HEK293 (cell line): ENCODE data around the gene DEF6.

Experiments
- CTCF ChIA-PET: fragments of 350-600 bp; formaldehyde crosslinking; extraction: SDS; loops from one replicate; lab custom pipeline; 2021; ENCODE audit warnings: antibody characterized with exemption; lab: Yijun Ruan, JAX
- POLR2A ChIA-PET: fragments of 300-600 bp; formaldehyde crosslinking; extraction: SDS; loops from one replicate; lab custom pipeline; 2020; ENCODE audit warnings: antibody characterized with exemption, inconsistent platforms; lab: Yijun Ruan, JAX
- H3K27ac ChIP-seq: fragments of 200-500 bp; sonication (Bioruptor generic); 2 replicates; pipeline ENCODE4 v1.5.1; 2014; ENCODE audit warnings: low read depth, low read length, control low read depth, inconsistent platforms; ENCODE audit errors: extremely low read depth
- H3K36me3 ChIP-seq, 2 experiments: fragments of 200-500 bp in 1 of 2; sonication (Bioruptor generic) in 1 of 2; 1 replicate in 1 of 2; 2 replicates in 1 of 2; pipeline ENCODE4 v1.5.1; 2014 to 2017; ENCODE audit warnings: inconsistent platforms in 2 of 2, low read length in 2 of 2; ENCODE audit not compliant: control insufficient read depth in 2 of 2, insufficient read depth in 1 of 2
- H3K4me1 ChIP-seq: fragments of 200-500 bp; sonication (Bioruptor generic); 2 replicates; pipeline ENCODE4 v1.5.1; 2014; ENCODE audit warnings: mild to moderate bottlenecking, low read length, inconsistent platforms; ENCODE audit not compliant: control insufficient read depth, insufficient read depth
- H3K4me3 ChIP-seq: 2 replicates; pipeline ENCODE4 v1.5.1; 2011; ENCODE audit warnings: low read depth, mild to moderate bottlenecking, control low read depth, low read length, moderate library complexity
- H3K9me3 ChIP-seq: fragments of 200-500 bp; sonication (Bioruptor generic); 2 replicates; pipeline ENCODE4 v1.5.1; 2014; ENCODE audit warnings: low read depth, low read length, inconsistent platforms; ENCODE audit not compliant: control insufficient read depth, insufficient read depth
- KLF16 ChIP-seq: fragments of 450-650 bp; formaldehyde crosslinking; IDR thresholded peaks from 2 replicates; pipeline ENCODE4 v1.5.1; 2017; ENCODE audit warnings: missing biosample characterization, missing genetic modification characterization
- KLF7 ChIP-seq: fragments of 450-650 bp; formaldehyde crosslinking; IDR thresholded peaks from 2 replicates; pipeline ENCODE4 v1.5.1; 2016; ENCODE audit warnings: missing biosample characterization, missing genetic modification characterization, borderline replicate concordance
- MYNN ChIP-seq: fragments of 450-650 bp; formaldehyde crosslinking; IDR thresholded peaks from 2 replicates; pipeline ENCODE4 v1.5.1; 2016; ENCODE audit warnings: missing biosample characterization, missing genetic modification characterization, borderline replicate concordance
- PRDM10 ChIP-seq: fragments of 450-650 bp; formaldehyde crosslinking; IDR thresholded peaks from 2 replicates; pipeline ENCODE4 v1.5.1; 2016; ENCODE audit warnings: missing biosample characterization, missing genetic modification characterization
- SCRT1 ChIP-seq: fragments of 450-650 bp; formaldehyde crosslinking; IDR thresholded peaks from 2 replicates; pipeline ENCODE4 v1.5.1; 2016; ENCODE audit warnings: missing biosample characterization, missing genetic modification characterization, borderline replicate concordance
- SCRT2 ChIP-seq: fragments of 450-650 bp; formaldehyde crosslinking; IDR thresholded peaks from 2 replicates; pipeline ENCODE4 v1.5.1; 2016; ENCODE audit warnings: missing biosample characterization, missing genetic modification characterization
- TCF7L2 ChIP-seq: IDR thresholded peaks from 2 replicates; pipeline ENCODE4 v1.6.1; 2011; ENCODE audit warnings: low read depth, mild to moderate bottlenecking, inconsistent platforms, low read length, moderate library complexity, borderline replicate concordance
- ZIC2 ChIP-seq: fragments of 450-650 bp; formaldehyde crosslinking; IDR thresholded peaks from 2 replicates; pipeline ENCODE4 v1.5.1; 2016; ENCODE audit warnings: missing biosample characterization, missing genetic modification characterization
- ZNF146 ChIP-seq: fragments of 450-650 bp; formaldehyde crosslinking; IDR thresholded peaks from 2 replicates; pipeline ENCODE4 v1.5.1; 2016; ENCODE audit warnings: missing biosample characterization, missing genetic modification characterization
- ZNF366 ChIP-seq: fragments of 450-650 bp; formaldehyde crosslinking; conservative IDR thresholded peaks from 2 replicates; pipeline ENCODE4 v1.5.1; 2016; ENCODE audit warnings: missing biosample characterization, missing genetic modification characterization
- ZNF394 ChIP-seq: fragments of 450-650 bp; formaldehyde crosslinking; IDR thresholded peaks from 2 replicates; pipeline ENCODE4 v1.5.1; 2016; ENCODE audit warnings: missing biosample characterization, missing genetic modification characterization, mild to moderate bottlenecking, moderate library complexity, borderline replicate concordance
- ZNF426 ChIP-seq: fragments of 450-650 bp; formaldehyde crosslinking; IDR thresholded peaks from 2 replicates; pipeline ENCODE4 v1.5.1; 2017; ENCODE audit warnings: missing biosample characterization, missing genetic modification characterization, mild to moderate bottlenecking, inconsistent platforms, moderate library complexity
- ZNF529 ChIP-seq: fragments of 450-650 bp; formaldehyde crosslinking; IDR thresholded peaks from 2 replicates; pipeline ENCODE4 v1.5.1; 2017; ENCODE audit warnings: missing genetic modification characterization, missing biosample characterization; ENCODE audit not compliant: insufficient replicate concordance
- ZNF623 ChIP-seq: fragments of 450-650 bp; formaldehyde crosslinking; IDR thresholded peaks from 2 replicates; pipeline ENCODE4 v1.5.1; 2016; ENCODE audit warnings: missing biosample characterization, missing genetic modification characterization
- ZNF785 ChIP-seq: fragments of 450-650 bp; formaldehyde crosslinking; IDR thresholded peaks from 2 replicates; pipeline ENCODE4 v1.5.1; 2016; ENCODE audit warnings: missing biosample characterization, missing genetic modification characterization
- TF ChIP-seq, protein P1 (sequence below): fragments of 450-650 bp; formaldehyde crosslinking; IDR thresholded peaks from 2 replicates; pipeline ENCODE4 v1.5.1; 2016; ENCODE audit warnings: missing biosample characterization, missing genetic modification characterization
- TF ChIP-seq, protein P2 (sequence below): fragments of 450-650 bp; formaldehyde crosslinking; IDR thresholded peaks from 2 replicates; pipeline ENCODE4 v1.5.1; 2016; ENCODE audit warnings: missing biosample characterization, missing genetic modification characterization

Gene DEF6

GRCh38 chr6:35262596-35262995 is 35.0 kb upstream of the DEF6 start:
- Histone ChIP-seq H3K9me3 (no peaks in the 10 kb centered on the region), H3K36me3 (no peaks in the 10 kb centered on the region), H3K4me1 (peaks cover 6% of the 10 kb centered on the region; the same call in 1 of the 2 replicates), H3K4me3 (no peak overlapping the region), H3K27ac (no peak overlapping the region)
- POLR2A ChIA-PET: no interaction called here
- TF ChIP-seq MYNN (tag by site-specific recombination) (no peak), ZNF366 (tag by site-specific recombination) (0 out of 2 replicates have a peak, but pooled peaks have one; percentile 28)
- CTCF ChIA-PET: no interaction called here

GRCh38 chr6:35264550-35265274 is 32.9 kb upstream of the DEF6 start:
- TF ChIP-seq ZNF394 (tag by site-specific recombination) (no peak), PRDM10 (tag by site-specific recombination) (no peak), SCRT2 (tag by site-specific recombination) (peak; percentile 93), SCRT1 (tag by site-specific recombination) (peak; percentile 84; the same call in 1 of the 2 replicates)
- TF ChIP-seq, all 188 proteins: peak for 2
- ChIA-PET POLR2A (no interaction called here), CTCF (interaction anchor here (0.7 to 1.5 kb wide), 2 partner anchors 24 to 25 kb away, joined by 3 to 4 read pairs; no protein-coding TSS in a partner anchor)
- H3K27ac ChIP-seq: no peak overlapping the region
- no peaks in the 10 kb centered on the region for H3K36me3 ChIP-seq
- H3K4me3 ChIP-seq: no peak overlapping the region
- H3K4me1 ChIP-seq: peaks cover 7% of the 10 kb centered on the region; the same call in 1 of the 2 replicates
- H3K9me3 ChIP-seq: no peaks in the 10 kb centered on the region

DNA sequence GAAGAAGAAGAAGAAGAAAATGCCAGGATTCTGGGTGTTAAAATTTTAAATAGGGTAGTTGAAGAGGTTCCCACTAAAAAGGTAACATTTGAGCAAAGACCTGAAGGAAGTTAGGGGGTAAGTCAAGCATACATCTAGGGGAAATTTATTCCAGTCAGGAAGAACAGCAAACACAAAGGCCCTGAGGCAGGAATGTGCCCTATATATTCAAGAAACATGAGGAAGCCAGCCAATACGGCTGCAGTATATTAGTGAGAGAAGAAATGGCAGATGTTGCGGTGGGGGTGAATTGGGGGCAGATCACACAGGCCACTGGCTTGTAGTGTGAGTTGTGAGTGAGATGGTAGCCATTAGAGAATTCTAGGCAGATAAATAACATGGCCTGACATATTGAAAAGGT is 32.1 kb upstream of the DEF6 start:
- Histone ChIP-seq H3K27ac (no peak overlapping the region), H3K4me1 (peaks cover 6% of the 10 kb centered on the region; the same call in 1 of the 2 replicates), H3K9me3 (no peaks in the 10 kb centered on the region), H3K36me3 (no peaks in the 10 kb centered on the region; a peak in 1 of 3 replicates), H3K4me3 (no peak overlapping the region)
- ChIA-PET CTCF (interaction anchor here (0.6 to 1.5 kb wide), 2 partner anchors 24 to 279 kb away, joined by 4 to 6 read pairs; no protein-coding TSS in a partner anchor), POLR2A (no interaction called here)
- TF ChIP-seq ZNF426: no peak
- no peak for TF ChIP-seq KLF16 (tag by site-specific recombination)
- no peak for TF ChIP-seq TCF7L2
- no peak for TF ChIP-seq ZNF146
- TF ChIP-seq, protein P1, sequence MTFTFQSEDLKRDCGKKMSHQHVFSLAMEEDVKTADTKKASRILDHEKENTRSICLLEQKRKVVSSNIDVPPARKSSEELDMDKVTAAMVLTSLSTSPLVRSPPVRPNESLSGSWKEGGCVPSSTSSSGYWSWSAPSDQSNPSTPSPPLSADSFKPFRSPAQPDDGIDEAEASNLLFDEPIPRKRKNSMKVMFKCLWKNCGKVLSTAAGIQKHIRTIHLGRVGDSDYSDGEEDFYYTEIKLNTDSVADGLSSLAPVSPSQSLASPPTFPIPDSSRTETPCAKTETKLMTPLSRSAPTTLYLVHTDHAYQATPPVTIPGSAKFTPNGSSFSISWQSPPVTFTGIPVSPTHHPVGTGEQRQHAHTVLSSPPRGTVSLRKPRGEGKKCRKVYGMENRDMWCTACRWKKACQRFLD (tag by site-specific recombination): no peak
- TF ChIP-seq ZNF529: no peak
- TF ChIP-seq ZNF366 (tag by site-specific recombination): no peak
- TF ChIP-seq KLF7 (tag by site-specific recombination): no peak
- TF ChIP-seq ZIC2 (tag by site-specific recombination): no peak
- TF ChIP-seq, protein P2, sequence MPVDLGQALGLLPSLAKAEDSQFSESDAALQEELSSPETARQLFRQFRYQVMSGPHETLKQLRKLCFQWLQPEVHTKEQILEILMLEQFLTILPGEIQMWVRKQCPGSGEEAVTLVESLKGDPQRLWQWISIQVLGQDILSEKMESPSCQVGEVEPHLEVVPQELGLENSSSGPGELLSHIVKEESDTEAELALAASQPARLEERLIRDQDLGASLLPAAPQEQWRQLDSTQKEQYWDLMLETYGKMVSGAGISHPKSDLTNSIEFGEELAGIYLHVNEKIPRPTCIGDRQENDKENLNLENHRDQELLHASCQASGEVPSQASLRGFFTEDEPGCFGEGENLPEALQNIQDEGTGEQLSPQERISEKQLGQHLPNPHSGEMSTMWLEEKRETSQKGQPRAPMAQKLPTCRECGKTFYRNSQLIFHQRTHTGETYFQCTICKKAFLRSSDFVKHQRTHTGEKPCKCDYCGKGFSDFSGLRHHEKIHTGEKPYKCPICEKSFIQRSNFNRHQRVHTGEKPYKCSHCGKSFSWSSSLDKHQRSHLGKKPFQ (tag by site-specific recombination): 0 out of 2 replicates have a peak, but pooled peaks have one; percentile 19
- peak; percentile 68 for TF ChIP-seq ZNF623
- no peak for TF ChIP-seq ZNF785 (tag by site-specific recombination)
